ENCODE results near the gene NME3. TPM values are rescaled to one million over a fixed set of nuclear protein-coding genes. Genes with fewer than 3 reads are reported as not detected.

NME3 gene
- total and polyA plus RNA-seq, 3 donors from 2014 or later, result 29.3 to 119 (median 100) TPM

DNA sequence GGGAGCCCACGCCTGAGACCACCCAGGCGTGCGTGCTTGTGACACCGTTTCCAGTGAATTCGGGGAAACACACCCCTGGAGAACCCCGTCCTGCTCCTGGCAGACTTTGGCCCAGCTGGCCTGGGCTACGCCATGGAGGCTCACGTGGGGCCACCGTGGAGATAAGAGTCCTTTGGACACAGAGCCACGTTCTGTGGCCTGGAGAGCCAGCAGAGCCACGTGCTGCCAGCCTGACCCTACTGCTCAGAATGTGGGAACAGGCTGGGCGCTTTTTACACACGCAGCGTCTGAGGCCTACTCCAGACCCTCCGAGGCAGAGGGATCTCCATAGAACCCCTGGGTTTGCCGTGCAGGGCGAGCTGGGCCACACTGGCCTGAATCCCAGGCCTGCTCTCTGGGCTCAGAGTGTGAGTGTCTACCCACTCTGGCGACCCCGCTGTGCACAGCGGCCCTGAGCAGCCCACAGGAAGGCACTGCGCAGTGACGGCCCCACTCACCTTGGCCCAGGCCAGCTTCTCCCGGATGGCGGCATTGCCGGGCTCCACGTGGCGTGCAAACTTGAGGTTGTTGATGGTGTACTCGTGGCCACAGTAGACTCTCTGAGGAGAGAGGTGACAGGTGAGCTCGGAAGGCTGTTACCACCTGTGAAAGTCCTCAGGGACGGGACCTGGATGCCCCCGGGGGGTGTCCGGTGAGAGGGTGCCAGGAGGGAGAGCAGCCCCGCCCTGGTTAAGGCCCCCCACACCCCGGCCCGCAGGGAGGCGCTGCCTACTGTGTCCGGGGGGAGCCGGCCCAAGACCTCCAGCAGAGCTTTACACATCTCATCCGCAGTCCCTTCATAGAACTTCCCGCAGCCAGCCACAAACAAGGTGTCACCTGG, 45.3 kb upstream of the NME3 start:
- no peaks in the 10 kb centered on the region for H3K27me3 ChIP-seq
- DNase-seq, result no peak
- H3K9me3 ChIP-seq, result no peaks in the 10 kb centered on the region
- no peaks in the 10 kb centered on the region for H3K36me3 ChIP-seq (ENCODE audit: low read depth, missing control alignments)
- no peaks in the 10 kb centered on the region for H3K4me1 ChIP-seq
- H3K27ac ChIP-seq, result no peak overlapping the region
- no peak for TF ChIP-seq POLR2A (IDR thresholded peaks at IDR 0.05)
- TF ChIP-seq, protein P1, sequence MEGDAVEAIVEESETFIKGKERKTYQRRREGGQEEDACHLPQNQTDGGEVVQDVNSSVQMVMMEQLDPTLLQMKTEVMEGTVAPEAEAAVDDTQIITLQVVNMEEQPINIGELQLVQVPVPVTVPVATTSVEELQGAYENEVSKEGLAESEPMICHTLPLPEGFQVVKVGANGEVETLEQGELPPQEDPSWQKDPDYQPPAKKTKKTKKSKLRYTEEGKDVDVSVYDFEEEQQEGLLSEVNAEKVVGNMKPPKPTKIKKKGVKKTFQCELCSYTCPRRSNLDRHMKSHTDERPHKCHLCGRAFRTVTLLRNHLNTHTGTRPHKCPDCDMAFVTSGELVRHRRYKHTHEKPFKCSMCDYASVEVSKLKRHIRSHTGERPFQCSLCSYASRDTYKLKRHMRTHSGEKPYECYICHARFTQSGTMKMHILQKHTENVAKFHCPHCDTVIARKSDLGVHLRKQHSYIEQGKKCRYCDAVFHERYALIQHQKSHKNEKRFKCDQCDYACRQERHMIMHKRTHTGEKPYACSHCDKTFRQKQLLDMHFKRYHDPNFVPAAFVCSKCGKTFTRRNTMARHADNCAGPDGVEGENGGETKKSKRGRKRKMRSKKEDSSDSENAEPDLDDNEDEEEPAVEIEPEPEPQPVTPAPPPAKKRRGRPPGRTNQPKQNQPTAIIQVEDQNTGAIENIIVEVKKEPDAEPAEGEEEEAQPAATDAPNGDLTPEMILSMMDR (IDR thresholded peaks at IDR 0.05), result no peak
- 89 to 93% methylated on average over 23 to 40 of the region's 40 CpGs for WGBS, 2 donors
- intact Hi-C loops (cut with DNase I; ENCODE audit: low total_unique reads), result no loop called here
- no peak overlapping the region for H3K4me3 ChIP-seq

DNA sequence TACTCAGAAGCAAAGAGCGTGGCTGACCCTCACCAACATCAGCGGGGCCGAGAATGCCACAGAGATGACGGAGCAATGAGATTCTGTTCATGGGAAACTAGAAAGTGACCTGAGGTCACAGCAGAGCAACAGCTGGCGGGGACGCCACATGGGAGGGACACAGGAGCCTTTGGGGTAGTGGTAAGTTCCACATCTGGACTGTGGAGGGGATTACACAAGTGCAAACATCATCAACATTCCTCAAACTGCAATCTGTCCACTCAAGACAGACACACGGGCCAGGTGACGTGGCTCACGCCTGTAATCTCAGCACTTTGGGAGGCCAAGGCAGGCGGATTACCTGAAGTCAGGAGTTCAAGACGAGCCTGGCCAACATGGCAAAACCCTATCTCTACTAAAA, 44.1 kb upstream of the NME3 start:
- Histone ChIP-seq H3K9me3 (no peaks in the 10 kb centered on the region), H3K36me3 (ENCODE audit: low read depth, missing control alignments) (no peaks in the 10 kb centered on the region), H3K27me3 (no peaks in the 10 kb centered on the region), H3K4me1 (no peaks in the 10 kb centered on the region), H3K27ac (no peak overlapping the region), H3K4me3 (no peak overlapping the region)
- no peak for DNase-seq
- intact Hi-C loops (cut with DNase I; ENCODE audit: low total_unique reads), result no loop called here
- WGBS, 2 donors, result 92 to 94% methylated on average over 11 of the region's 11 CpGs
- TF ChIP-seq, protein P1 (IDR thresholded peaks at IDR 0.05), result no peak
- TF ChIP-seq POLR2A (IDR thresholded peaks at IDR 0.05), result no peak

DNA sequence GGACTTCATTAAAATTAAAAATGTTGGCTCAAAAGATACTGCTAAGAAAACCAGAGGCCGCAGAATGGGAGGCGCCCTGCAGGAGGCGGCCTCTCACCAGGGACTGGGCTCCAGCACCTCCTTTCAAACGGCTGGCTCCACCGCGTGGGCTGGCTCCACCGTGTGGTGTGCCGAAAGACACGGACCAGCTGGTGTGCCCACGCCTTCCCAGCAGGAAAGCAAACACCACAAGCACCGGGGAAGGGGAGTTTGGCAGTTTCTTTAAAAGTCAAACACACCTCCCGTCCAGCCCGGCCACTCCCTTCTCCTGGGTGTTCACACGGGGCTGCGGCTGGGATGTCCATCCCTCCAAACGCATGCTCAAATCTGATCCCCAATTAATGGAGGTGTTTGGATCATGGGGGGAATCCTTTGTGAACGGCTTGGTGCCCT, 41.4 kb upstream of the NME3 start:
- H3K27ac ChIP-seq, result no peak overlapping the region
- 35 to 41% methylated on average over 17 of the region's 17 CpGs for WGBS, 2 donors
- H3K4me3 ChIP-seq, result no peak overlapping the region
- no peaks in the 10 kb centered on the region for H3K4me1 ChIP-seq
- no peaks in the 10 kb centered on the region for H3K27me3 ChIP-seq
- H3K9me3 ChIP-seq, result no peaks in the 10 kb centered on the region
- intact Hi-C loops (cut with DNase I; ENCODE audit: low total_unique reads), result no loop called here
- TF ChIP-seq POLR2A (IDR thresholded peaks at IDR 0.05), result no peak
- TF ChIP-seq, protein P1 (IDR thresholded peaks at IDR 0.05), result peak in 2 of 3 experiments; percentile 25 to 26
- DNase-seq, result peak; percentile 74
- H3K36me3 ChIP-seq (ENCODE audit: low read depth, missing control alignments), result no peaks in the 10 kb centered on the region

DNA sequence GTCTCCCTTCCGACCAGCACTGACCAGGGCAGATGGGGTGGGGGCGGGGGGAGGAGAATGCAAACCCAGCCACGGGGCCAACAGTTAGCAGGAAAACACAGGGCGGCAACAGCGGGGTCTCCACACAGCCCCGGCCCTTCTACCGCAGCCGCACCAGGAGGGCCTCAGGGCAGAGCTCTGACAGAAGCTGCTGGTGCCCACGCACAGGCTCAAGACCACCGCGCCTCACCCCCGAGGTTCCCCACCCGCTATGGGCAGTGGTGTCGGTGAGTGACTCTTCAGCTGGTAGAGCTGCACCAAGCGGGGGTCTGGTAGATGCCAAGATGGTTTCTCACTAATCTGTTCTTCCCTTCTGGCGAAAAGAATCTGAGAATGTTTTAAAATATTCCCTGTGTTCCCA, 39.2 kb upstream of the NME3 start:
- WGBS, 2 donors, result 92 to 93% methylated on average over 14 to 16 of the region's 16 CpGs
- no peak for DNase-seq
- H3K4me3 ChIP-seq, result no peak overlapping the region
- no peaks in the 10 kb centered on the region for H3K4me1 ChIP-seq
- TF ChIP-seq, protein P1 (IDR thresholded peaks at IDR 0.05), result no peak
- TF ChIP-seq POLR2A (IDR thresholded peaks at IDR 0.05), result no peak
- no peak overlapping the region for H3K27ac ChIP-seq
- H3K36me3 ChIP-seq (ENCODE audit: low read depth, missing control alignments), result no peaks in the 10 kb centered on the region
- intact Hi-C loops (cut with DNase I; ENCODE audit: low total_unique reads), result no loop called here
- no peaks in the 10 kb centered on the region for H3K9me3 ChIP-seq
- H3K27me3 ChIP-seq, result no peaks in the 10 kb centered on the region

DNA sequence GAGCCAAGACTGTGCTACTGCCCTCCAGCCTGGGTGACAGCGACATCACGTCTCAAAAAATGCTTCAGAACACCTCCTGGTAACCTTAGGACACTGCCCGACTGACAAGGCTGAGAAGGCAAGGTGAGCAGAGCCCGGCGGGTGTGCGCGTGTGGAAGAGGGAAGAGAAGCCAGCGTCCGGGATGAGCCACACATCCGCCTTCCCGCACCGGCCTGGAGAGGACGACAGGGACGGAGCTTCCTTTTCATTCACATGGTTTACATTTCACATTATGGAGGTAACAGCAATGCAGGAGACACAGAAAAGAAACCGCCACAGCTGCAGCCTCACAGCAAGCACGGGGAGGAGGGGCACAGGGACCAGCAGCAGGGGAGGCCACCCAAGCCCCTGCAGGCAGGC, 38.8 kb upstream of the NME3 start:
- Histone ChIP-seq H3K4me3 (no peak overlapping the region), H3K27ac (no peak overlapping the region), H3K9me3 (no peaks in the 10 kb centered on the region), H3K36me3 (ENCODE audit: low read depth, missing control alignments) (no peaks in the 10 kb centered on the region), H3K27me3 (no peaks in the 10 kb centered on the region), H3K4me1 (no peaks in the 10 kb centered on the region)
- WGBS, 2 donors, result 93 to 95% methylated on average over 16 of the region's 16 CpGs
- no peak for TF ChIP-seq POLR2A (IDR thresholded peaks at IDR 0.05)
- TF ChIP-seq, protein P1 (IDR thresholded peaks at IDR 0.05), result no peak
- DNase-seq, result no peak
- intact Hi-C loops (cut with DNase I; ENCODE audit: low total_unique reads), result no loop called here

Measured in testis (tissue), 3 donors.